ENCODE measurements around the gene SBF1. TPM values are rescaled to one million over a fixed set of nuclear protein-coding genes. Genes with fewer than 3 reads are reported as not detected.

The SBF1 gene
- total RNA-seq, 3 donors from 2014 or later (not counting 1 experiment from before 2014, with no cell fraction given) = 235 to 284 (median 242) TPM

DNA sequence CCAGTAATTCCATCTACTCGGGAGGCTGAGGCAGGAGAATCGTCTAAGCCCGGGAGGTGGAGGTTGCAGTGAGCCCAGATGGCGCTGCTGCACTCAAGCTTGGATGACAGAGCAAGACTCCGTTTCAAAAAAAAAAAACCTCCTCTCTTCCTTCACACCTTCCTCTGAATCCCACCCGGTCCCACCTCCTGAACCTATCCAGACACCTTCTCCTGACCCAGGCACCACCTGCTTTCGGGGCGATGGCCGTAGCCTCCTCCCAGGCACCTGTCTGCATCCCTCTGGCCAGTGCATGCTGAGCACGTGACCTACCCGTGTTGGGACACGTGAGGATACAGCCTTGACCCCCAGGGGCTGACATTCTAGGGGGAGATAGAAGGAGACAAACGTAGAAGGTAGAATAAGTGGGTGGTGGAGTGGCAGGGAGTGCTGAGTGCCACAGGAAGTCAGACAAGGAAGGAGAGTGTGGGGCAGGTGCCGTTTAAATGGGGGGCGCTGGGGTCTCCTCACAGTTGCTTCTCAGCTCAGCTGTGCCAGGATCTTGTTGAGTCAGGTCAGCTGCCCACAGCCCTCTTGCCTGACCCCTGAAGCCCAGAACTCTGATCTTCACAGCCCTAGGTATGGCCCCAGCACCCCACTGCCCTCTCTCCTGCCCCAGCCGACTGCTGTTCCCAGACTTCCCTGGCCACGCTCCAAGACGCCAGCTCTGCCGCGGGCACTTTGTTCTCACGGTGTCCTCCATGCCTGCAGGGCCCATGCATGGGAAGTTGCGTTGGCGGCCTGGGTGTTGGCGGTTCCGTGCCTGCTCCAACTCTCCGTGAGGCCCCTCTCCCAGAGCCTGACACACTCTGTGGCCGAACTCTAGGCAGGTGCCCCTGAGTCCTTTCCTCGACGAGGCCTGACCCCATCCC is 10.6 kb upstream of the SBF1 start:
- H3K4me1 ChIP-seq (ENCODE audit: control insufficient read depth, insufficient read depth, low read length) = peaks cover 17% of the 10 kb centered on the region
- Mint-ChIP-seq H3K4me3 (no peak overlapping the region), H3K27ac (no peak overlapping the region), H3K36me3 (no peaks in the 10 kb centered on the region), H3K27me3 (ENCODE audit: low read depth in 2 of 2) (peaks cover 6 to 8% of the 10 kb centered on the region in 2 donors), H3K9me3 (no peaks in the 10 kb centered on the region), H3K4me1 (no peaks in the 10 kb centered on the region)
- intact Hi-C loops (cut with micrococcal nuclease) = no loop called here
- TF ChIP-seq, protein P1, sequence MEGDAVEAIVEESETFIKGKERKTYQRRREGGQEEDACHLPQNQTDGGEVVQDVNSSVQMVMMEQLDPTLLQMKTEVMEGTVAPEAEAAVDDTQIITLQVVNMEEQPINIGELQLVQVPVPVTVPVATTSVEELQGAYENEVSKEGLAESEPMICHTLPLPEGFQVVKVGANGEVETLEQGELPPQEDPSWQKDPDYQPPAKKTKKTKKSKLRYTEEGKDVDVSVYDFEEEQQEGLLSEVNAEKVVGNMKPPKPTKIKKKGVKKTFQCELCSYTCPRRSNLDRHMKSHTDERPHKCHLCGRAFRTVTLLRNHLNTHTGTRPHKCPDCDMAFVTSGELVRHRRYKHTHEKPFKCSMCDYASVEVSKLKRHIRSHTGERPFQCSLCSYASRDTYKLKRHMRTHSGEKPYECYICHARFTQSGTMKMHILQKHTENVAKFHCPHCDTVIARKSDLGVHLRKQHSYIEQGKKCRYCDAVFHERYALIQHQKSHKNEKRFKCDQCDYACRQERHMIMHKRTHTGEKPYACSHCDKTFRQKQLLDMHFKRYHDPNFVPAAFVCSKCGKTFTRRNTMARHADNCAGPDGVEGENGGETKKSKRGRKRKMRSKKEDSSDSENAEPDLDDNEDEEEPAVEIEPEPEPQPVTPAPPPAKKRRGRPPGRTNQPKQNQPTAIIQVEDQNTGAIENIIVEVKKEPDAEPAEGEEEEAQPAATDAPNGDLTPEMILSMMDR (IDR thresholded peaks at IDR 0.05) = no peak
- no peak overlapping the region for H3K4me3 ChIP-seq (ENCODE audit: low read length)
- 71% methylated on average over 29 of the region's 29 CpGs for WGBS (ENCODE audit: insufficient coverage)
- DNase-seq (no peak), ATAC-seq (no peak)
- H3K27ac ChIP-seq (ENCODE audit: low read length) = no peak overlapping the region
- H3K36me3 ChIP-seq (ENCODE audit: control insufficient read depth, insufficient read depth, low read length) = no peaks in the 10 kb centered on the region
- H3K9me3 ChIP-seq (ENCODE audit: control insufficient read depth, insufficient read depth, low read length) = no peaks in the 10 kb centered on the region
- H3K27me3 ChIP-seq (ENCODE audit: control insufficient read depth, insufficient read depth, low read length) = peaks cover 14% of the 10 kb centered on the region

DNA sequence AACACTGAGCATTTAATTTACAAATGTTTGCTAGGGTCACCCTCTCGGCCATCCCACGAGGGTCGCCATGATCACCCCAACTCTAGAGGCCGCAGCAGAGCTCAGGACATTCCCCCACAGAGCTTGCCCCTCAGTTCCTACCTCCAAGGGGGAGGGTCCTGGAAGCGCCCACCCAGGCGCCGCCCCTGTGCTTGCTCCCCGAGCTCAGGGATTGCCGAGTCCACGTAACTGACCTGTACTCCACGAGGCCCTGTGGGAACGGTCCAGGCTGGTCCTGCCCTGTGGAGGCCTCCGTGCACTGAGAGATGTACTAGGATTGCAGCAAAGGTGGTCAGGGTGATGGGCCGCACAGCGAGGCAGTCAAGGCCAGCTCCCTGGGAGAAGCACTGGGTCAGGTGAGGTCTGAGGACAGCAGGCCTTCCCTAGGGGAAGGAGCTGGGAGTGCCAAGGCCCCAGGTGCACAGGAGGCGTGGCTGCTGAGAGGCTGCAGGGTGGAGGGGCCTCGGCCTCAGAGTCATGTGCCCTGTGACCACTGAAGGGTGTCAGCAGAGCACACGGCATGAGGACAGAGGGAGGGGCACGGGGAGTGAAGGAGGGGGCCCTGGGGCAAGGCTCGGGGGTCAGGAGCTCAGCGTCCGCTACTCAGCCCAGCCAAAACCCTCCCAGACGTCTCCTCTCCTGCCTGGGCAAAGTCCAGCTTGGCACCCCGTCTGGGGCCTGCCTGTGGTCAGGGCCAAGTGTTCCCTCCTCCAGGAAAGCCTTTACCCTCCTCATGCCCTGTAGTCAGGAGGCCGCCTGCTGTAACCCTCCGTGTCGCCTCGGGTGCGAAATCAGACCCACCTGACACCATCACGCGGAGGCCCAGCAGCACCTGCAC is 9.4 kb upstream of the SBF1 start:
- ATAC-seq (no peak), DNase-seq (no peak)
- no peaks in the 10 kb centered on the region for H3K36me3 ChIP-seq (ENCODE audit: control insufficient read depth, insufficient read depth, low read length)
- peaks cover 17% of the 10 kb centered on the region for H3K4me1 ChIP-seq (ENCODE audit: control insufficient read depth, insufficient read depth, low read length)
- intact Hi-C loops (cut with micrococcal nuclease) = no loop called here
- Mint-ChIP-seq H3K36me3 (no peaks in the 10 kb centered on the region), H3K4me3 (no peak overlapping the region), H3K27ac (no peak overlapping the region), H3K9me3 (no peaks in the 10 kb centered on the region), H3K4me1 (no peaks in the 10 kb centered on the region), H3K27me3 (ENCODE audit: low read depth in 2 of 2) (peaks cover 12 to 16% of the 10 kb centered on the region in 2 donors)
- TF ChIP-seq, protein P1 (IDR thresholded peaks at IDR 0.05) = no peak
- WGBS (ENCODE audit: insufficient coverage) = 88% methylated on average over 31 of the region's 31 CpGs
- H3K27me3 ChIP-seq (ENCODE audit: control insufficient read depth, insufficient read depth, low read length) = peaks cover 14% of the 10 kb centered on the region
- H3K4me3 ChIP-seq (ENCODE audit: low read length) = no peak overlapping the region
- no peaks in the 10 kb centered on the region for H3K9me3 ChIP-seq (ENCODE audit: control insufficient read depth, insufficient read depth, low read length)
- no peak overlapping the region for H3K27ac ChIP-seq (ENCODE audit: low read length)

DNA sequence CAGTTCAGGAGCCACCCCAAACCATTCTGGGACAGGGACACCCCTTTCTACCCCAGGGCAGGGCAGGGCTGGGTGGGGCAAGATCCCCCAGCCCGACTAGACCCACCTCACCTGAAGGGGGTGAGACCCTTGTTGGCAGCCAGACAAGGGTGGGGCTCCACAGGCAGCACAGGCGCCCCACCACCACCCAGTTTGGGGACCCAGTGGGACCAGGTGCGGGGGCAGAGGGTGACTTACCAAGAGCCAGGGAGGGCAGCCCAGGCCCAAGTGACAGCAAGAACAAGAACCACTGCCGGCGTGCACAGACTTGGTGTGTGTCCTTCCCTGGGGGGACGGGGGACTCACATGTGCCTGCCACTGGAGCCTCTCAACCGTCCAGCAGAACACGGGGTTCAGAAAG is 8.7 kb upstream of the SBF1 start:
- Histone ChIP-seq H3K27ac (ENCODE audit: low read length) (no peak overlapping the region), H3K4me3 (ENCODE audit: low read length) (no peak overlapping the region), H3K36me3 (ENCODE audit: control insufficient read depth, insufficient read depth, low read length) (no peaks in the 10 kb centered on the region), H3K27me3 (ENCODE audit: control insufficient read depth, insufficient read depth, low read length) (peaks cover 14% of the 10 kb centered on the region), H3K4me1 (ENCODE audit: control insufficient read depth, insufficient read depth, low read length) (peaks cover 17% of the 10 kb centered on the region), H3K9me3 (ENCODE audit: control insufficient read depth, insufficient read depth, low read length) (no peaks in the 10 kb centered on the region)
- Mint-ChIP-seq H3K9me3 (no peaks in the 10 kb centered on the region), H3K27me3 (ENCODE audit: low read depth in 2 of 2) (peaks cover 12 to 16% of the 10 kb centered on the region in 2 donors), H3K27ac (no peak overlapping the region), H3K36me3 (no peaks in the 10 kb centered on the region), H3K4me3 (no peak overlapping the region), H3K4me1 (no peaks in the 10 kb centered on the region)
- intact Hi-C loops (cut with micrococcal nuclease) = no loop called here
- TF ChIP-seq, protein P1 (IDR thresholded peaks at IDR 0.05) = no peak
- no peak for ATAC-seq
- DNase-seq = no peak
- 94% methylated on average over 8 of the region's 8 CpGs for WGBS (ENCODE audit: insufficient coverage)
